ENCODE data around the gene MSI2. TPM values are rescaled to one million over a fixed set of nuclear protein-coding genes. Genes with fewer than 3 reads are reported as not detected.
A peak's percentile ranks its signal among the peaks of the same experiment; 100 is the strongest.

MSI2 gene
- total and polyA plus RNA-seq, 9 of the 15 experiments (the other 6 are each of a cell fraction or from before 2014, with no cell fraction given), result 4.6 to 61.8 (median 42.4) TPM

DNA sequence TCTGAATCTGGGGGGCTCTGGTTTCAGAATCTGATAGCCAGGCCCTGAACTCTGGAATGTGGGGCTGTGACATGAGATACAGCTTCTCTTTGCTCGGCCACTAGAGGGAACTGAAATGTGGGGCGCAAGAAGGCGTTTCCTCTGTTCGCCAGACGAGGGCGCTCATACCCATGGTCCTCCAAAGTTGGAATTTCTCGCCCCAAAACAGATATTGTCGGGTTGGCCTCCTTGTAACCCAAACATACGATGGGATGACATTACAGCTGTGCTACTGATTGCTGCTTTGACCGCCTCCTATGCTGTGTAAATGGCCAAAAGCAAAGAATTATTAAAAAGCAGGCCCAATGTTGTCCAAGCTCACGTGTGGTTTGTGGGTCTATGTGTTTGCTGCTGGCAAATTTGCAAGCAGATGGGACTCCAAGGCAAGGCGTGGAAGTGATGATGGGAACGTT is 13.1 kb upstream of the MSI2 start (continued):
- peak in 1 of 2 experiments; percentile 42 for TF ChIP-seq NCOA2 (IDR thresholded peaks at IDR 0.05; ENCODE audit: partially characterized antibody in 2 of 2)
- 0 out of 2 replicates have a peak, but pooled peaks have one; percentile 10 for TF ChIP-seq NFIC (IDR thresholded peaks at IDR 0.05)
- TF ChIP-seq MAZ (CRISPR knock-in tag; conservative IDR thresholded peaks at IDR 0.05 in 1 of 2, IDR thresholded peaks at IDR 0.05 in 1 of 2), result peak; percentile 41 to 75; a peak in 2 of 4 replicates
- TF ChIP-seq, protein P1, sequence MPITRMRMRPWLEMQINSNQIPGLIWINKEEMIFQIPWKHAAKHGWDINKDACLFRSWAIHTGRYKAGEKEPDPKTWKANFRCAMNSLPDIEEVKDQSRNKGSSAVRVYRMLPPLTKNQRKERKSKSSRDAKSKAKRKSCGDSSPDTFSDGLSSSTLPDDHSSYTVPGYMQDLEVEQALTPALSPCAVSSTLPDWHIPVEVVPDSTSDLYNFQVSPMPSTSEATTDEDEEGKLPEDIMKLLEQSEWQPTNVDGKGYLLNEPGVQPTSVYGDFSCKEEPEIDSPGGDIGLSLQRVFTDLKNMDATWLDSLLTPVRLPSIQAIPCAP (CRISPR knock-in tag; IDR thresholded peaks at IDR 0.05; ENCODE audit: borderline replicate concordance), result no peak
- TF ChIP-seq SOX6 (IDR thresholded peaks at IDR 0.05), result 0 out of 2 replicates have a peak, but pooled peaks have one; percentile 38
- TF ChIP-seq, protein P2, sequence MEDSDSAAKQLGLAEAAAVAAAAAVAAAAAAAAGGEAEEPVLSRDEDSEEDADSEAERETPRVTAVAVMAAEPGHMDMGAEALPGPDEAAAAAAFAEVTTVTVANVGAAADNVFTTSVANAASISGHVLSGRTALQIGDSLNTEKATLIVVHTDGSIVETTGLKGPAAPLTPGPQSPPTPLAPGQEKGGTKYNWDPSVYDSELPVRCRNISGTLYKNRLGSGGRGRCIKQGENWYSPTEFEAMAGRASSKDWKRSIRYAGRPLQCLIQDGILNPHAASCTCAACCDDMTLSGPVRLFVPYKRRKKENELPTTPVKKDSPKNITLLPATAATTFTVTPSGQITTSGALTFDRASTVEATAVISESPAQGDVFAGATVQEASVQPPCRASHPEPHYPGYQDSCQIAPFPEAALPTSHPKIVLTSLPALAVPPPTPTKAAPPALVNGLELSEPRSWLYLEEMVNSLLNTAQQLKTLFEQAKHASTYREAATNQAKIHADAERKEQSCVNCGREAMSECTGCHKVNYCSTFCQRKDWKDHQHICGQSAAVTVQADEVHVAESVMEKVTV (CRISPR knock-in tag; IDR thresholded peaks at IDR 0.05), result peak; percentile 88
- peak; percentile 92 for TF ChIP-seq TEAD2 (tag; IDR thresholded peaks at IDR 0.05)
- peak; percentile 53; the same call in 1 of the 2 replicates for TF ChIP-seq JUN (IDR thresholded peaks at IDR 0.05; ENCODE audit: borderline replicate concordance, low read depth, low read length)
- 0 out of 2 replicates have a peak, but pooled peaks have one; percentile 32 for TF ChIP-seq JUN (CRISPR knock-in tag; IDR thresholded peaks at IDR 0.05; ENCODE audit: borderline replicate concordance)
- TF ChIP-seq MEIS2 (IDR thresholded peaks at IDR 0.05; ENCODE audit: partially characterized antibody), result peak; percentile 28
- TF ChIP-seq, protein P3, sequence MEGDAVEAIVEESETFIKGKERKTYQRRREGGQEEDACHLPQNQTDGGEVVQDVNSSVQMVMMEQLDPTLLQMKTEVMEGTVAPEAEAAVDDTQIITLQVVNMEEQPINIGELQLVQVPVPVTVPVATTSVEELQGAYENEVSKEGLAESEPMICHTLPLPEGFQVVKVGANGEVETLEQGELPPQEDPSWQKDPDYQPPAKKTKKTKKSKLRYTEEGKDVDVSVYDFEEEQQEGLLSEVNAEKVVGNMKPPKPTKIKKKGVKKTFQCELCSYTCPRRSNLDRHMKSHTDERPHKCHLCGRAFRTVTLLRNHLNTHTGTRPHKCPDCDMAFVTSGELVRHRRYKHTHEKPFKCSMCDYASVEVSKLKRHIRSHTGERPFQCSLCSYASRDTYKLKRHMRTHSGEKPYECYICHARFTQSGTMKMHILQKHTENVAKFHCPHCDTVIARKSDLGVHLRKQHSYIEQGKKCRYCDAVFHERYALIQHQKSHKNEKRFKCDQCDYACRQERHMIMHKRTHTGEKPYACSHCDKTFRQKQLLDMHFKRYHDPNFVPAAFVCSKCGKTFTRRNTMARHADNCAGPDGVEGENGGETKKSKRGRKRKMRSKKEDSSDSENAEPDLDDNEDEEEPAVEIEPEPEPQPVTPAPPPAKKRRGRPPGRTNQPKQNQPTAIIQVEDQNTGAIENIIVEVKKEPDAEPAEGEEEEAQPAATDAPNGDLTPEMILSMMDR (IDR thresholded peaks at IDR 0.05 in 2 of 3, conservative IDR thresholded peaks at IDR 0.05 in 1 of 3; ENCODE audit: insufficient read depth in 2 of 3, low read depth in 1 of 3, low read length in 3 of 3), result peak; percentile 100
- TF ChIP-seq, protein P4, sequence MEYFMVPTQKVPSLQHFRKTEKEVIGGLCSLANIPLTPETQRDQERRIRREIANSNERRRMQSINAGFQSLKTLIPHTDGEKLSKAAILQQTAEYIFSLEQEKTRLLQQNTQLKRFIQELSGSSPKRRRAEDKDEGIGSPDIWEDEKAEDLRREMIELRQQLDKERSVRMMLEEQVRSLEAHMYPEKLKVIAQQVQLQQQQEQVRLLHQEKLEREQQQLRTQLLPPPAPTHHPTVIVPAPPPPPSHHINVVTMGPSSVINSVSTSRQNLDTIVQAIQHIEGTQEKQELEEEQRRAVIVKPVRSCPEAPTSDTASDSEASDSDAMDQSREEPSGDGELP (CRISPR knock-in tag; IDR thresholded peaks at IDR 0.05; ENCODE audit: borderline replicate concordance), result peak; percentile 37; the same call in 1 of the 2 replicates
- TF ChIP-seq, protein P5, sequence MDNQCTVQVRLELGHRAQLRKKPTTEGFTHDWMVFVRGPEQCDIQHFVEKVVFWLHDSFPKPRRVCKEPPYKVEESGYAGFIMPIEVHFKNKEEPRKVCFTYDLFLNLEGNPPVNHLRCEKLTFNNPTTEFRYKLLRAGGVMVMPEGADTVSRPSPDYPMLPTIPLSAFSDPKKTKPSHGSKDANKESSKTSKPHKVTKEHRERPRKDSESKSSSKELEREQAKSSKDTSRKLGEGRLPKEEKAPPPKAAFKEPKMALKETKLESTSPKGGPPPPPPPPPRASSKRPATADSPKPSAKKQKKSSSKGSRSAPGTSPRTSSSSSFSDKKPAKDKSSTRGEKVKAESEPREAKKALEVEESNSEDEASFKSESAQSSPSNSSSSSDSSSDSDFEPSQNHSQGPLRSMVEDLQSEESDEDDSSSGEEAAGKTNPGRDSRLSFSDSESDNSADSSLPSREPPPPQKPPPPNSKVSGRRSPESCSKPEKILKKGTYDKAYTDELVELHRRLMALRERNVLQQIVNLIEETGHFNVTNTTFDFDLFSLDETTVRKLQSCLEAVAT (IDR thresholded peaks at IDR 0.05), result peak in 1 of 2 experiments; percentile 92; a peak in 2 of 4 replicates
- TF ChIP-seq, protein P6, sequence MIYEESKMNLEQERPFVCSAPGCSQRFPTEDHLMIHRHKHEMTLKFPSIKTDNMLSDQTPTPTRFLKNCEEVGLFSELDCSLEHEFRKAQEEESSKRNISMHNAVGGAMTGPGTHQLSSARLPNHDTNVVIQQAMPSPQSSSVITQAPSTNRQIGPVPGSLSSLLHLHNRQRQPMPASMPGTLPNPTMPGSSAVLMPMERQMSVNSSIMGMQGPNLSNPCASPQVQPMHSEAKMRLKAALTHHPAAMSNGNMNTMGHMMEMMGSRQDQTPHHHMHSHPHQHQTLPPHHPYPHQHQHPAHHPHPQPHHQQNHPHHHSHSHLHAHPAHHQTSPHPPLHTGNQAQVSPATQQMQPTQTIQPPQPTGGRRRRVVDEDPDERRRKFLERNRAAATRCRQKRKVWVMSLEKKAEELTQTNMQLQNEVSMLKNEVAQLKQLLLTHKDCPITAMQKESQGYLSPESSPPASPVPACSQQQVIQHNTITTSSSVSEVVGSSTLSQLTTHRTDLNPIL (CRISPR knock-in tag; IDR thresholded peaks at IDR 0.05), result no peak
- TF ChIP-seq ARID1B (IDR thresholded peaks at IDR 0.05), result 0 out of 2 replicates have a peak, but pooled peaks have one; percentile 18
- TF ChIP-seq RCOR1 (IDR thresholded peaks at IDR 0.05; ENCODE audit: borderline replicate concordance in 1 of 2, low read depth in 2 of 2, low read length in 2 of 2), result peak; percentile 28 to 78; a peak in 2 of 4 replicates
- TF ChIP-seq PHB (CRISPR knock-in tag; IDR thresholded peaks at IDR 0.05), result no peak
- TF ChIP-seq TFAM (CRISPR knock-in tag; conservative IDR thresholded peaks at IDR 0.05), result no peak

Measured in K562 (cell line).